Suprapubic skin (tissue), 4 donors: Measurements from ENCODE around the gene AKAP12. TPM values are rescaled to one million over a fixed set of nuclear protein-coding genes. Genes with fewer than 3 reads are reported as not detected.

Experiments
- DNase-seq, 2 donors: peaks; one replicate each; pipeline ENCODE4 v3.0.0-alpha.2; 2019; ENCODE audit warnings: low spot score in 2 of 2
- H3K27ac ChIP-seq: fragments of 200-600 bp; sonication (generic); one replicate; pipeline ENCODE4 v1.5.1; 2019
- H3K27me3 ChIP-seq: fragments of 200-600 bp; sonication (generic); one replicate; pipeline ENCODE4 v1.5.1; 2019
- H3K36me3 ChIP-seq: fragments of 200-600 bp; sonication (generic); one replicate; pipeline ENCODE4 v1.5.1; 2019
- H3K4me1 ChIP-seq: fragments of 200-600 bp; sonication (generic); one replicate; pipeline ENCODE4 v1.5.1; 2019
- H3K4me3 ChIP-seq: fragments of 200-600 bp; sonication (generic); one replicate; pipeline ENCODE4 v1.5.1; 2019; ENCODE audit warnings: mild to moderate bottlenecking
- H3K9me3 ChIP-seq: fragments of 200-600 bp; sonication (generic); one replicate; pipeline ENCODE4 v1.5.1; 2019
- EP300 ChIP-seq: sonication (generic); formaldehyde crosslinking; IDR thresholded peaks from one replicate; pipeline ENCODE4 v1.6.1; 2017; ENCODE audit warnings: antibody characterized with exemption
- POLR2A ChIP-seq, 2 donors: fragments of 450-650 bp; IDR thresholded peaks; one replicate each; pipeline ENCODE4 v1.6.1; 2017; ENCODE audit warnings: antibody characterized with exemption in 2 of 2, mild to moderate bottlenecking in 2 of 2, moderate library complexity in 2 of 2
- POLR2AphosphoS5 ChIP-seq, 3 donors: sonication (generic); formaldehyde crosslinking; IDR thresholded peaks; one replicate each; pipeline ENCODE4 v1.6.1; 2017; ENCODE audit warnings: antibody characterized with exemption in 3 of 3
- WGBS: methylation state at CpG from one replicate; pipeline ENCODE4 v1.1.5; 2018; 5-methylcytosine and 5-hydroxymethylcytosine counted together
- total RNA-seq, 4 donors: library from RNA; depleted of rRNA; stranded (reverse); fragments of >200 nt; gene quantifications; one replicate each; pipeline ENCODE4 v1.1.0, GENCODE V29; 2016
- TF ChIP-seq, protein P1 (sequence below), 2 donors: fragments of 200-600 bp in 1 of 2; fragments of 450-650 bp in 1 of 2; sonication (generic) in 1 of 2; IDR thresholded peaks; one replicate each; pipeline ENCODE4 v1.5.1; 2016 to 2019; ENCODE audit warnings: antibody characterized with exemption in 2 of 2, mild to moderate bottlenecking in 1 of 2, moderate library complexity in 1 of 2

The AKAP12 gene
- 10 to 100 TPM in 3 of 4 donors, 1 to 10 TPM in 1; 7.2 to 20.1 (median 11.9) TPM for total RNA-seq

- peak in 1 of 2 donors; percentile 73 for DNase-seq
- TF ChIP-seq POLR2AphosphoS5 (IDR thresholded peaks at IDR 0.05) (no peak), POLR2A (IDR thresholded peaks at IDR 0.05) (no peak), EP300 (no peak)
- TF ChIP-seq, protein P1, sequence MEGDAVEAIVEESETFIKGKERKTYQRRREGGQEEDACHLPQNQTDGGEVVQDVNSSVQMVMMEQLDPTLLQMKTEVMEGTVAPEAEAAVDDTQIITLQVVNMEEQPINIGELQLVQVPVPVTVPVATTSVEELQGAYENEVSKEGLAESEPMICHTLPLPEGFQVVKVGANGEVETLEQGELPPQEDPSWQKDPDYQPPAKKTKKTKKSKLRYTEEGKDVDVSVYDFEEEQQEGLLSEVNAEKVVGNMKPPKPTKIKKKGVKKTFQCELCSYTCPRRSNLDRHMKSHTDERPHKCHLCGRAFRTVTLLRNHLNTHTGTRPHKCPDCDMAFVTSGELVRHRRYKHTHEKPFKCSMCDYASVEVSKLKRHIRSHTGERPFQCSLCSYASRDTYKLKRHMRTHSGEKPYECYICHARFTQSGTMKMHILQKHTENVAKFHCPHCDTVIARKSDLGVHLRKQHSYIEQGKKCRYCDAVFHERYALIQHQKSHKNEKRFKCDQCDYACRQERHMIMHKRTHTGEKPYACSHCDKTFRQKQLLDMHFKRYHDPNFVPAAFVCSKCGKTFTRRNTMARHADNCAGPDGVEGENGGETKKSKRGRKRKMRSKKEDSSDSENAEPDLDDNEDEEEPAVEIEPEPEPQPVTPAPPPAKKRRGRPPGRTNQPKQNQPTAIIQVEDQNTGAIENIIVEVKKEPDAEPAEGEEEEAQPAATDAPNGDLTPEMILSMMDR (IDR thresholded peaks at IDR 0.05): no peak
- Histone ChIP-seq H3K4me1 (peaks cover 21% of the 10 kb centered on the region), H3K27me3 (peaks cover 35% of the 10 kb centered on the region), H3K27ac (peak within 1 kb of the TSS; percentile 83), H3K9me3 (no peaks in the 10 kb centered on the region), H3K36me3 (no peaks in the 10 kb centered on the region), H3K4me3 (peak within 1 kb of the TSS; percentile 67)
- WGBS: 47% methylated on average over 17 of the region's 23 CpGs
These were observed at the start of gene AKAP12 for GRCh38 chr6:151239603-151240035. AKAP12 (plus strand) TSS chr6:151239967; CDS start chr6:151240563, 596 bp downstream.

- 67% methylated on average over 4 of the region's 4 CpGs for WGBS
- Histone ChIP-seq H3K27ac (no peak overlapping the region), H3K4me1 (peaks cover 5% of the 10 kb centered on the region), H3K4me3 (no peak overlapping the region), H3K9me3 (no peaks in the 10 kb centered on the region), H3K36me3 (no peaks in the 10 kb centered on the region), H3K27me3 (no peaks in the 10 kb centered on the region)
- DNase-seq: no peak
- no peak for TF ChIP-seq EP300
- TF ChIP-seq POLR2AphosphoS5 (IDR thresholded peaks at IDR 0.05): no peak
- TF ChIP-seq, protein P1 (IDR thresholded peaks at IDR 0.05): no peak
- no peak for TF ChIP-seq POLR2A (IDR thresholded peaks at IDR 0.05)
These were observed 48.2 kb upstream of the AKAP12 start for GRCh38 chr6:151191527-151191926.

DNA sequence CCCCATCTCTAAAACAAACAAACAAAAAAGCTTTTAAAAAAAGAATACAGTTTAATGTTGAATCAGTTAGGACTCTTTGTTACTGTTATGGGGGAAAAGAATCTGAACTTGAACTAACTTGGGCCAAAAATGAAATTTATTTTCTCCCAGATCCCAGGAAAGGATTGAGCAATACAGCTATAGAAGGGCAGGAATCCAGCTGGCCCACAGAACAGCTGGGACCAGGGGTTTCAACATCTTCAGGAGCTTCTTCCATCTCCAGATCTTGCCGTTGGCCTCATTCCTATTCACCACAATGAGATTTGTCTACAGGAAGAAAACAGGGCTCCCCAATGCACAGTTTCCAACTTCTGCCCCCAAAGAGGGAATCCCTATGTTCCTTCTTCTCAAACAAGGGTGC, 43.2 kb upstream of the AKAP12 start:
- no peak overlapping the region for H3K4me3 ChIP-seq
- no peaks in the 10 kb centered on the region for H3K36me3 ChIP-seq
- H3K27ac ChIP-seq: no peak overlapping the region
- H3K9me3 ChIP-seq: no peaks in the 10 kb centered on the region
- peak in 1 of 2 donors; percentile 71 for DNase-seq
- no peak for TF ChIP-seq POLR2A (IDR thresholded peaks at IDR 0.05)
- TF ChIP-seq EP300: no peak
- TF ChIP-seq, protein P1 (IDR thresholded peaks at IDR 0.05): no peak
- no peak for TF ChIP-seq POLR2AphosphoS5 (IDR thresholded peaks at IDR 0.05)
- no peaks in the 10 kb centered on the region for H3K27me3 ChIP-seq
- peaks cover 10% of the 10 kb centered on the region for H3K4me1 ChIP-seq
- 40% methylated on average over 1 of the region's 1 CpG for WGBS

DNA sequence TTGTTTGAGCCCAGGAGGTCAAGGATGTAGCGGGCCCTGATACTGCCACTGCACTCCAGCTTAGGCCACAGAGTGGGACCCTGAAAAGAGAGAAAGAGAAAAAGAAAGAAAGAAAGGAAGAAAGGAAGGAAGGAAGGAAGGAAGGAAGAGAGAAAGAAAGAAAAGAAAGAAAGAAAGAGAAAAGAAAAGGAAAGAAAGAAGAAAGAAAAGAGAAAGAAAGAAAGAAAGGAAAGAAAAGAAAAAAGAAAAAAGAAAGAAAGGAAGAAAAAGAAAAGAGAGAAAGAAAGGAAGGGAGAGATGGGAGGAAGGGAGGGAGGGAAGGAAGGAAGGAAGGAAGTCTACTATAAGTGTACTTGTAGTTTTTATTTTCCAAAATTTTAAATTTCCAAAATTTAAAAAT, 42.2 kb upstream of the AKAP12 start:
- Histone ChIP-seq H3K36me3 (no peaks in the 10 kb centered on the region), H3K4me1 (peaks cover 10% of the 10 kb centered on the region), H3K4me3 (no peak overlapping the region), H3K27me3 (no peaks in the 10 kb centered on the region), H3K9me3 (no peaks in the 10 kb centered on the region), H3K27ac (no peak overlapping the region)
- DNase-seq: no peak
- 88% methylated on average over 1 of the region's 1 CpG for WGBS
- no peak for TF ChIP-seq EP300
- TF ChIP-seq, protein P1 (IDR thresholded peaks at IDR 0.05): no peak
- TF ChIP-seq POLR2AphosphoS5 (IDR thresholded peaks at IDR 0.05): no peak
- no peak for TF ChIP-seq POLR2A (IDR thresholded peaks at IDR 0.05)

DNA sequence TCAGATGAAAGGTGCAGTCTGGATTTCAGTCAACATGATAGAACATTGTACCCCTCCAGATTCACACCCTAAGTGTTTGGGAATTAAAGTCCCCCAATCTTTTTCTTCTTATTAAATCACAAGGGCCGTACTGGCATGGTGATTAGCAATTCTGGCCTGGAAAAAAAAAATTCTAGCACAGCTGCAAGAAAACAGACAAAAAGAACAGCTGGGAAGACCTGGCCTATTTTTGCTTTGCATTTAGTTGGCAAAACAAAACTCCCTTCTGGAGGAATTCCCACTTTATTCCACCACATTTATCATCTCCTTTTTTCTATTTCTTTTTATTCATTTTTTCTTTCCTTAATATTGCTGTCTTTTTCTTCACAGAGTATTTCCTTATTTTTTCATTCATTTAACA, 39.8 kb upstream of the AKAP12 start:
- no peak overlapping the region for H3K27ac ChIP-seq
- 52% methylated on average over 1 of the region's 1 CpG for WGBS
- peaks cover 10% of the 10 kb centered on the region for H3K4me1 ChIP-seq
- H3K4me3 ChIP-seq: no peak overlapping the region
- H3K27me3 ChIP-seq: no peaks in the 10 kb centered on the region
- H3K9me3 ChIP-seq: no peaks in the 10 kb centered on the region
- TF ChIP-seq EP300 (no peak), POLR2A (IDR thresholded peaks at IDR 0.05) (no peak), POLR2AphosphoS5 (IDR thresholded peaks at IDR 0.05) (no peak)
- TF ChIP-seq, protein P1 (IDR thresholded peaks at IDR 0.05): no peak
- no peaks in the 10 kb centered on the region for H3K36me3 ChIP-seq
- no peak for DNase-seq
